Adipose tissue (tissue), 3 donors: ENCODE measurements around the gene SFI1. TPM values are rescaled to one million over a fixed set of nuclear protein-coding genes. Genes with fewer than 3 reads are reported as not detected.
A peak's percentile ranks its signal among the peaks of the same experiment; 100 is the strongest.
"Not testable (repeated sequence)": the region's sequence is repeated elsewhere in the genome, so short reads cannot be mapped to it uniquely, and the experiment has no call there.

Experiments used
- H3K27ac ChIP-seq: one replicate; pipeline ENCODE4 v1.5.1; 2013; ENCODE audit warnings: low read depth, low read length
- WGBS, 3 donors: extraction: QIAGEN DNeasy Blood & Tissue Kit; methylation state at CpG; one replicate each; pipeline ENCODE4 v1.1.7; 2013; 5-methylcytosine and 5-hydroxymethylcytosine counted together
- polyA plus RNA-seq, 3 donors: library from polyadenylated mRNA; stranded (reverse); fragments of 200-250 nt; gene quantifications; one replicate each; pipeline ENCODE4 v1.2.3, GENCODE V29; 2013
- donor health status: healthy with polysubstance abuse.
- donor health status: Bipolar disorder and iron deficiency.
- donor health status: healthy.

SFI1 gene, protein sequence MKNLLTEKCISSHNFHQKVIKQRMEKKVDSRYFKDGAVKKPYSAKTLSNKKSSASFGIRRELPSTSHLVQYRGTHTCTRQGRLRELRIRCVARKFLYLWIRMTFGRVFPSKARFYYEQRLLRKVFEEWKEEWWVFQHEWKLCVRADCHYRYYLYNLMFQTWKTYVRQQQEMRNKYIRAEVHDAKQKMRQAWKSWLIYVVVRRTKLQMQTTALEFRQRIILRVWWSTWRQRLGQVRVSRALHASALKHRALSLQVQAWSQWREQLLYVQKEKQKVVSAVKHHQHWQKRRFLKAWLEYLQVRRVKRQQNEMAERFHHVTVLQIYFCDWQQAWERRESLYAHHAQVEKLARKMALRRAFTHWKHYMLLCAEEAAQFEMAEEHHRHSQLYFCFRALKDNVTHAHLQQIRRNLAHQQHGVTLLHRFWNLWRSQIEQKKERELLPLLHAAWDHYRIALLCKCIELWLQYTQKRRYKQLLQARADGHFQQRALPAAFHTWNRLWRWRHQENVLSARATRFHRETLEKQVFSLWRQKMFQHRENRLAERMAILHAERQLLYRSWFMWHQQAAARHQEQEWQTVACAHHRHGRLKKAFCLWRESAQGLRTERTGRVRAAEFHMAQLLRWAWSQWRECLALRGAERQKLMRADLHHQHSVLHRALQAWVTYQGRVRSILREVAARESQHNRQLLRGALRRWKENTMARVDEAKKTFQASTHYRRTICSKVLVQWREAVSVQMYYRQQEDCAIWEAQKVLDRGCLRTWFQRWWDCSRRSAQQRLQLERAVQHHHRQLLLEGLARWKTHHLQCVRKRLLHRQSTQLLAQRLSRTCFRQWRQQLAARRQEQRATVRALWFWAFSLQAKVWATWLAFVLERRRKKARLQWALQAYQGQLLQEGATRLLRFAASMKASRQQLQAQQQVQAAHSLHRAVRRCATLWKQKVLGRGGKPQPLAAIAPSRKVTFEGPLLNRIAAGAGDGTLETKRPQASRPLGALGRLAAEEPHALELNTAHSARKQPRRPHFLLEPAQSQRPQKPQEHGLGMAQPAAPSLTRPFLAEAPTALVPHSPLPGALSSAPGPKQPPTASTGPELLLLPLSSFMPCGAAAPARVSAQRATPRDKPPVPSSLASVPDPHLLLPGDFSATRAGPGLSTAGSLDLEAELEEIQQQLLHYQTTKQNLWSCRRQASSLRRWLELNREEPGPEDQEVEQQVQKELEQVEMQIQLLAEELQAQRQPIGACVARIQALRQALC
- 10 to 100 TPM in 2 of 3 donors, 1 to 10 TPM in 1; 9.9 to 21.8 (median 12.9) TPM for polyA plus RNA-seq

DNA sequence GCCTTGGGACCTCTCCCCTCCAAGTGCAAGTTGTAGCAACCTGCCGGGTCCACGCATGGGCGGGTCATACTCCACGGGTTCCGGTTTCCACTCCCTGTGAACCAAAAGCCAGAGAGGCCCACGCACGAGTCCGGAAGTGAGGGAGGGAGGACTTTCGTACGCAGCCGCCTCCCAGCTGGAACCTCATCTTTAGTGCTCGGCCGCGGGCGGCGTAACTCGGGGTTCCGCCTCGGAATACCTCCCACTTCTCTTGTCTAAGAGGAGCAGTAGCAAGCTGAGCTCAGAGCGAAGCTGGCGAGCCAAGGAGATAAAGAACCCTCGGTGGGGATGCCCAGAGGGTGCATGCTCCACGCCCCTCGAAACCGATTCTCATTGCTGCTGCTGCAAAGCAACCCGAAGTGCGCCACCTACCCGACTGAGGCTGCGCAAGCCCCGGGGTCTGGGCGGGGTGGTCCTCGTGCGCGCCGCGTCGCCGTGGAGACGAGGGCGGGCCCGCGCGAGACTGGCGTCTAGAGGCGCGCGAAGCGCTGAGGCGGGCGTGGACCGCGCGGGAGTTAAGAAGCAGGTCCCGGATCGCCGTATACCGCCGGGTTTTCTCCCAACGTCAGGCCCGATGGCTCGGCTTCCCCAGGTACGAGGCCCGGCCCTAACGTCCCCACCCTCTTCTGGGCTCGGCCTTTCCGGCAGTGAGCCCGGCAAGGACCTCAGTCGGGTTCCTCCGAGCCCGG, at the start of gene SFI1:
Gene SFI1, plus strand, starts transcription at position 530 of the 728 bp plus-strand sequence. CDS start 11,749 bp downstream, outside the sequence.
- H3K27ac ChIP-seq: peak within 1 kb of the TSS; percentile 7
- WGBS, 3 donors: 0 to 1% (median 0%) methylated on average over 62 to 70 of the region's 70 CpGs

GRCh38 chr22:31446767-31447166, 49.6 kb upstream of the SFI1 start:
- WGBS, 3 donors: 79 to 93% (median 90%) methylated on average over 2 of the region's 2 CpGs
- no peak overlapping the region for H3K27ac ChIP-seq

DNA sequence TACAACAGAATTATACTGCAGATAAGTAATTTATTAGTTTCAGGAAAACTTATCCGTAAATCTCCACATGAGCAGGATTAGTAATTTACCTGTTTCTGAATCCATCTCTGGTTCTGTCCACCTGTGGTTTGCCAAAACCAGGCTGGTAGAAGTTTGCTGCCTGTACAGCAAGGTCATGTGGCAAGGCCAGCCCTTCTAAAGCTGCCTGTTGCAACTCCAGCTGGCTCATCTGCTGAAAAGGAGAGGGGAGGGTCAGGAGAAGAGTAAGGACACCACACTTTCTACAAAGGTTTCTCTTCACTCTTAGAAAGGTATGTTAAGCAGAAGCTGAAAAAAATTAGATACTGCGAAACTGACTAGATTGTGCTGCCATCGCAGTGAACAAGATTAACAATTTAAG, 49.0 kb upstream of the SFI1 start:
- H3K27ac ChIP-seq: no peak overlapping the region
- WGBS, 3 donors: 92 to 95% (median 95%) methylated on average over 3 of the region's 3 CpGs

GRCh38 chr22:31448382-31448781, 48.0 kb upstream of the SFI1 start:
- WGBS, 3 donors: 85 to 91% (median 87%) methylated on average over 2 of the region's 2 CpGs
- H3K27ac ChIP-seq: no peak overlapping the region

- no peak overlapping the region for H3K27ac ChIP-seq
- WGBS, 3 donors: 78 to 98% (median 83%) methylated on average over 4 of the region's 4 CpGs
Measured at GRCh38 chr22:31449506-31449905, 46.8 kb upstream of the SFI1 start.

- 83 to 88% (median 83%) methylated on average over 5 of the region's 5 CpGs for WGBS, 3 donors
- H3K27ac ChIP-seq: no peak overlapping the region
Measured at GRCh38 chr22:31451709-31452571, 44.4 kb upstream of the SFI1 start.

GRCh38 chr22:31461699-31462098, 34.6 kb upstream of the SFI1 start:
- WGBS, 3 donors: 90 to 97% (median 93%) methylated on average over 3 of the region's 3 CpGs
- no peak overlapping the region for H3K27ac ChIP-seq

DNA sequence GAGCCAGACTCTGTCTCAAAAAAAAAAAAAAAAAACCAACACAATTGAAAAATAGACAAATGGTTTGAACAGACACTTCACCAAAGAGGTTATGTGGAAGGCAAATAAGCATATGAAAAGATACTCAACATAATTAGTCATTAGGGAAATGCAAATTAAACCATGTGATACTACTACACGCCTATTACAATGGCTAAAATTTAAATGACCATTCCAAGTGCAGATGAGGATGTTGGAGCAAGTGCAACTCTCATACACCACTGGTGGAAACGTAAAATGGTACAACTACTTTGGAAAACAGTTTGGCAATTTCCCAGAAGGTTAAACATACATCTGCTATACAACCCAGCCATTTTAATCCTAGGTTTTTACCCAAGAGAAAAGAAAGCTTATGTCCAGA, 31.0 kb upstream of the SFI1 start:
- H3K27ac ChIP-seq: no peak overlapping the region
- WGBS, 3 donors: 84 to 94% (median 90%) methylated on average over 2 of the region's 2 CpGs

GRCh38 chr22:31474743-31475142, 21.6 kb upstream of the SFI1 start:
- 87 to 95% (median 93%) methylated on average over 2 of the region's 2 CpGs for WGBS, 3 donors

GRCh38 chr22:31475800-31476199, 20.5 kb upstream of the SFI1 start:
- H3K27ac ChIP-seq: no peak overlapping the region
- WGBS, 3 donors: 76 to 84% (median 76%) methylated on average over 3 of the region's 3 CpGs

More at GRCh38 chr22:31474743-31475142, 21.6 kb upstream of the SFI1 start:
- H3K27ac ChIP-seq: no peak overlapping the region

DNA sequence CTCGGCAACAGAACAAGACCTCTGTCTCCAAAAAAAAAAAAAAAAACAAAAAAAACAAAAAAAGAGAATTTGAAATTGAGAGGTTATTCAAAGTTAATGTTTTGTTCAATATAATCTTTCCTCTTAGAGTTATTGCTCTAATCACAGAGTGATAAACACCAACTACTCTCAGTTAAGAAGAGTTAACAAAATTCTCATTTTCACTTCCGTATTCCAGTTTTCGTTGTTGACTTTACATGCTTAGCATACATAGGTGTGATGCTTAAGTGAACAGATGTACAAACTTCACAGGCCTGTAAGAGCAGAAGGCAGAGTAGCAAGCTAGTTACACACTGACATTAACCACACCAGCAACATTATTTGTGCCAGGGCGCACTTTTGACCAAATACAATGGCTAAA, 19.0 kb upstream of the SFI1 start:
- WGBS, 3 donors: 63 to 92% (median 82%) methylated on average over 4 of the region's 4 CpGs
- no peak overlapping the region for H3K27ac ChIP-seq

DNA sequence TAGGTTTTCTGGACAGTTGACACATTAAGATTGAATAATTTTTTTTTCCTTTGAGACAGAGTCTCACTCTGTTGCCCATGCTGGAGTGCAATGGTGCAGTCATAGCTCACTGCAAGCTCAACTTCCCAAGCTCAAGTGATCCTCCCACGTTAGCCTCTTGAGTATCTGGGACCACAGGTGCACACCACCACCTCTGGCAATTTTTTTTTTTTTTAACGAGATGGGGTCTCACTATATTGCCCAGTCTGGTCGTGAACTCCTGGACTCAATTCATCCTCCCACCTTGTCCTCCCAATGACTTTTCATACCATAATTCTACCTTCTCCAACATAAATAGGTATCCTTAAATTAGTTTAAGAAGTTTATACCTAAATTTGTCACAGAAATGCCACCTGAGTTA, 15.2 kb upstream of the SFI1 start:
- WGBS, 3 donors: 91 to 95% (median 94%) methylated on average over 3 of the region's 3 CpGs
- no peak overlapping the region for H3K27ac ChIP-seq

DNA sequence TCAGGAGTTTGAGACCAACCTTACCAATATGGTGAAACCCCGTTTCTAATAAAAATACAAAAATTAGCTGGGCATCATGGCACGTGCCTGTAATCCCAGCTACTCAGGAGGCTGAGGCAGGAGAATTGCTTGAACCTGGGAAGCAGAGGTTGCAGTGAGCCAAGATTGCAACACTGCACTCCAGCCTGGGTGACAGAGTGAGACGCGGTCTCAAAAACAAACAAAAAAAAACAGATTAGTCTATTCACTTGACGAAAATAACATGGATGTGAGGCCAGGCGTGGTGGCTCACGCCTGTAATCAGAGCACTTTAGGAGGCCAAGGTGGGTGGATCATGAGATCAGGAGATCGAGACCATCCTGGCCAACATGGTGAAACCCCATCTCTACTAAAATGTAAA, 13.9 kb upstream of the SFI1 start:
- WGBS, 3 donors: 73 to 90% (median 86%) methylated on average over 8 of the region's 8 CpGs
- not testable (repeated sequence) for H3K27ac ChIP-seq

- 91 to 97% (median 97%) methylated on average over 11 of the region's 11 CpGs for WGBS, 3 donors
- H3K27ac ChIP-seq: not testable (repeated sequence)
Measured at GRCh38 chr22:31486369-31486768, 10.0 kb upstream of the SFI1 start.

DNA sequence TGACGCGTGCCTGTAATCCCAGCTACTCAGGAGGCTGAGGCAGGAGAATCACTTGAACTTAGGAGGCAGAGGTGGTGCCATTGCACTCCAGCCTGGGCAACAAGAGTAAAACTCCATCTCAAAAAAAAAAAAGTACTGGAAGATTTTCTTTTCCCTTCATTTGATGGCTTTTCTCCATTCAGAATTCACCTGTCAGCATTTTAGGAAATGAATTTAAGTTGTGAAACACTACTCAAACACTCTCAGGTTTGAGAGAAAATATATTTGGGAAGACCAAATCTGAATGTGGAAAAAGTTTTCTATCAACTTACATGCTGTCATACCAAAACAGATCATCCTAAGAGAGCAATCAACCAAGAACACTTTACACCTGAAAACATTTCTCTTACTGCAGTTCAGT, 9.4 kb upstream of the SFI1 start:
- 100% methylated on average over 2 of the region's 2 CpGs for WGBS, 3 donors
- no peak overlapping the region for H3K27ac ChIP-seq

- 62 to 78% (median 76%) methylated on average over 6 of the region's 6 CpGs for WGBS, 3 donors
- no peak overlapping the region for H3K27ac ChIP-seq
Measured at GRCh38 chr22:31488346-31488883, 7.9 kb upstream of the SFI1 start.
